ENCODE results near the gene FBXO31. TPM values are rescaled to one million over a fixed set of nuclear protein-coding genes. Genes with fewer than 3 reads are reported as not detected.

Gene FBXO31
- total and polyA plus RNA-seq, 10 of the 15 experiments (the other 5 are each of a cell fraction or from before 2014, with no cell fraction given), result 0.19 to 33.1 (median 10.3) TPM

DNA sequence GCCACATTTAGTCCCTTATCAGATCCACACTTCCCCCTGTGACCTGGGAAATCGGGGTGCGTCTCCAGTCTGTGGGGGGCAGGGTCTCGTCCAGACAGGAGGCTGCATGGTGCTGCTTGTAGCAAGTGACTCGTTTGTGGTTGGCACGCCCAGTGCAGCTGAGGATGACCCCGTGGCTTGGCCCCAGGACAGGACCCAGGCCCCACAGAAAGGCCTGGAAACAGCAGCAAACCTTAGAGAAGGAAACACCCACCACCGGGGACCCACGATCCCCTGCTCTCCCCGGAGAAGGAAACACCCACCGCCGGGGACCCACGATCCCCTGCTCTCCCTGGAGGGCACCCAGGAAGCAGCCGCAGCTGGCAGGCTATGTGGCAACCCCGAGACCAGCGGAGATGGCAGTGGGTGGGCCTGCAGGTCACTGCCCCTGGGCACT is 58.1 kb downstream of the FBXO31 start (continued):
- TF ChIP-seq, protein P1, sequence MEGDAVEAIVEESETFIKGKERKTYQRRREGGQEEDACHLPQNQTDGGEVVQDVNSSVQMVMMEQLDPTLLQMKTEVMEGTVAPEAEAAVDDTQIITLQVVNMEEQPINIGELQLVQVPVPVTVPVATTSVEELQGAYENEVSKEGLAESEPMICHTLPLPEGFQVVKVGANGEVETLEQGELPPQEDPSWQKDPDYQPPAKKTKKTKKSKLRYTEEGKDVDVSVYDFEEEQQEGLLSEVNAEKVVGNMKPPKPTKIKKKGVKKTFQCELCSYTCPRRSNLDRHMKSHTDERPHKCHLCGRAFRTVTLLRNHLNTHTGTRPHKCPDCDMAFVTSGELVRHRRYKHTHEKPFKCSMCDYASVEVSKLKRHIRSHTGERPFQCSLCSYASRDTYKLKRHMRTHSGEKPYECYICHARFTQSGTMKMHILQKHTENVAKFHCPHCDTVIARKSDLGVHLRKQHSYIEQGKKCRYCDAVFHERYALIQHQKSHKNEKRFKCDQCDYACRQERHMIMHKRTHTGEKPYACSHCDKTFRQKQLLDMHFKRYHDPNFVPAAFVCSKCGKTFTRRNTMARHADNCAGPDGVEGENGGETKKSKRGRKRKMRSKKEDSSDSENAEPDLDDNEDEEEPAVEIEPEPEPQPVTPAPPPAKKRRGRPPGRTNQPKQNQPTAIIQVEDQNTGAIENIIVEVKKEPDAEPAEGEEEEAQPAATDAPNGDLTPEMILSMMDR (IDR thresholded peaks at IDR 0.05 in 2 of 3, conservative IDR thresholded peaks at IDR 0.05 in 1 of 3; ENCODE audit: control insufficient read depth in 2 of 3, extremely low read depth in 1 of 3, insufficient read depth in 1 of 3, low read depth in 3 of 3, low read length in 3 of 3), result no peak
- TF ChIP-seq JUND (IDR thresholded peaks at IDR 0.05; ENCODE audit: low read depth, low read length), result no peak
- TF ChIP-seq CBX3 (IDR thresholded peaks at IDR 0.05; ENCODE audit: borderline replicate concordance, low read depth), result no peak
- TF ChIP-seq, protein P2, sequence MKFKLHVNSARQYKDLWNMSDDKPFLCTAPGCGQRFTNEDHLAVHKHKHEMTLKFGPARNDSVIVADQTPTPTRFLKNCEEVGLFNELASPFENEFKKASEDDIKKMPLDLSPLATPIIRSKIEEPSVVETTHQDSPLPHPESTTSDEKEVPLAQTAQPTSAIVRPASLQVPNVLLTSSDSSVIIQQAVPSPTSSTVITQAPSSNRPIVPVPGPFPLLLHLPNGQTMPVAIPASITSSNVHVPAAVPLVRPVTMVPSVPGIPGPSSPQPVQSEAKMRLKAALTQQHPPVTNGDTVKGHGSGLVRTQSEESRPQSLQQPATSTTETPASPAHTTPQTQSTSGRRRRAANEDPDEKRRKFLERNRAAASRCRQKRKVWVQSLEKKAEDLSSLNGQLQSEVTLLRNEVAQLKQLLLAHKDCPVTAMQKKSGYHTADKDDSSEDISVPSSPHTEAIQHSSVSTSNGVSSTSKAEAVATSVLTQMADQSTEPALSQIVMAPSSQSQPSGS (IDR thresholded peaks at IDR 0.05; ENCODE audit: low read length), result no peak
- TF ChIP-seq FOXM1 (IDR thresholded peaks at IDR 0.05; ENCODE audit: low read depth, low read length), result no peak
- TF ChIP-seq EED (IDR thresholded peaks at IDR 0.05; ENCODE audit: low read depth), result no peak
- TF ChIP-seq CHD1 (IDR thresholded peaks at IDR 0.05; ENCODE audit: low read depth, low read length), result no peak
- TF ChIP-seq, protein P3, sequence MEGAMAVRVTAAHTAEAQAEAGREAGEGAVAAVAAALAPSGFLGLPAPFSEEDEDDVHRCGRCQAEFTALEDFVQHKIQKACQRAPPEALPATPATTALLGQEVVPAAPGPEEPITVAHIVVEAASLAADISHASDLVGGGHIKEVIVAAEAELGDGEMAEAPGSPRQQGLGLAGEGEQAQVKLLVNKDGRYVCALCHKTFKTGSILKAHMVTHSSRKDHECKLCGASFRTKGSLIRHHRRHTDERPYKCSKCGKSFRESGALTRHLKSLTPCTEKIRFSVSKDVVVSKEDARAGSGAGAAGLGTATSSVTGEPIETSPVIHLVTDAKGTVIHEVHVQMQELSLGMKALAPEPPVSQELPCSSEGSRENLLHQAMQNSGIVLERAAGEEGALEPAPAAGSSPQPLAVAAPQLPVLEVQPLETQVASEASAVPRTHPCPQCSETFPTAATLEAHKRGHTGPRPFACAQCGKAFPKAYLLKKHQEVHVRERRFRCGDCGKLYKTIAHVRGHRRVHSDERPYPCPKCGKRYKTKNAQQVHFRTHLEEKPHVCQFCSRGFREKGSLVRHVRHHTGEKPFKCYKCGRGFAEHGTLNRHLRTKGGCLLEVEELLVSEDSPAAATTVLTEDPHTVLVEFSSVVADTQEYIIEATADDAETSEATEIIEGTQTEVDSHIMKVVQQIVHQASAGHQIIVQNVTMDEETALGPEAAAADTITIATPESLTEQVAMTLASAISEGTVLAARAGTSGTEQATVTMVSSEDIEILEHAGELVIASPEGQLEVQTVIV (IDR thresholded peaks at IDR 0.05; ENCODE audit: borderline replicate concordance, partially characterized antibody), result no peak
- TF ChIP-seq, protein P4, sequence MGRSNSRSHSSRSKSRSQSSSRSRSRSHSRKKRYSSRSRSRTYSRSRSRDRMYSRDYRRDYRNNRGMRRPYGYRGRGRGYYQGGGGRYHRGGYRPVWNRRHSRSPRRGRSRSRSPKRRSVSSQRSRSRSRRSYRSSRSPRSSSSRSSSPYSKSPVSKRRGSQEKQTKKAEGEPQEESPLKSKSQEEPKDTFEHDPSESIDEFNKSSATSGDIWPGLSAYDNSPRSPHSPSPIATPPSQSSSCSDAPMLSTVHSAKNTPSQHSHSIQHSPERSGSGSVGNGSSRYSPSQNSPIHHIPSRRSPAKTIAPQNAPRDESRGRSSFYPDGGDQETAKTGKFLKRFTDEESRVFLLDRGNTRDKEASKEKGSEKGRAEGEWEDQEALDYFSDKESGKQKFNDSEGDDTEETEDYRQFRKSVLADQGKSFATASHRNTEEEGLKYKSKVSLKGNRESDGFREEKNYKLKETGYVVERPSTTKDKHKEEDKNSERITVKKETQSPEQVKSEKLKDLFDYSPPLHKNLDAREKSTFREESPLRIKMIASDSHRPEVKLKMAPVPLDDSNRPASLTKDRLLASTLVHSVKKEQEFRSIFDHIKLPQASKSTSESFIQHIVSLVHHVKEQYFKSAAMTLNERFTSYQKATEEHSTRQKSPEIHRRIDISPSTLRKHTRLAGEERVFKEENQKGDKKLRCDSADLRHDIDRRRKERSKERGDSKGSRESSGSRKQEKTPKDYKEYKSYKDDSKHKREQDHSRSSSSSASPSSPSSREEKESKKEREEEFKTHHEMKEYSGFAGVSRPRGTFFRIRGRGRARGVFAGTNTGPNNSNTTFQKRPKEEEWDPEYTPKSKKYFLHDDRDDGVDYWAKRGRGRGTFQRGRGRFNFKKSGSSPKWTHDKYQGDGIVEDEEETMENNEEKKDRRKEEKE (IDR thresholded peaks at IDR 0.05), result no peak
- TF ChIP-seq, protein P5, sequence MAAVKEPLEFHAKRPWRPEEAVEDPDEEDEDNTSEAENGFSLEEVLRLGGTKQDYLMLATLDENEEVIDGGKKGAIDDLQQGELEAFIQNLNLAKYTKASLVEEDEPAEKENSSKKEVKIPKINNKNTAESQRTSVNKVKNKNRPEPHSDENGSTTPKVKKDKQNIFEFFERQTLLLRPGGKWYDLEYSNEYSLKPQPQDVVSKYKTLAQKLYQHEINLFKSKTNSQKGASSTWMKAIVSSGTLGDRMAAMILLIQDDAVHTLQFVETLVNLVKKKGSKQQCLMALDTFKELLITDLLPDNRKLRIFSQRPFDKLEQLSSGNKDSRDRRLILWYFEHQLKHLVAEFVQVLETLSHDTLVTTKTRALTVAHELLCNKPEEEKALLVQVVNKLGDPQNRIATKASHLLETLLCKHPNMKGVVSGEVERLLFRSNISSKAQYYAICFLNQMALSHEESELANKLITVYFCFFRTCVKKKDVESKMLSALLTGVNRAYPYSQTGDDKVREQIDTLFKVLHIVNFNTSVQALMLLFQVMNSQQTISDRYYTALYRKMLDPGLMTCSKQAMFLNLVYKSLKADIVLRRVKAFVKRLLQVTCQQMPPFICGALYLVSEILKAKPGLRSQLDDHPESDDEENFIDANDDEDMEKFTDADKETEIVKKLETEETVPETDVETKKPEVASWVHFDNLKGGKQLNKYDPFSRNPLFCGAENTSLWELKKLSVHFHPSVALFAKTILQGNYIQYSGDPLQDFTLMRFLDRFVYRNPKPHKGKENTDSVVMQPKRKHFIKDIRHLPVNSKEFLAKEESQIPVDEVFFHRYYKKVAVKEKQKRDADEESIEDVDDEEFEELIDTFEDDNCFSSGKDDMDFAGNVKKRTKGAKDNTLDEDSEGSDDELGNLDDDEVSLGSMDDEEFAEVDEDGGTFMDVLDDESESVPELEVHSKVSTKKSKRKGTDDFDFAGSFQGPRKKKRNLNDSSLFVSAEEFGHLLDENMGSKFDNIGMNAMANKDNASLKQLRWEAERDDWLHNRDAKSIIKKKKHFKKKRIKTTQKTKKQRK (IDR thresholded peaks at IDR 0.05; ENCODE audit: low read depth, low read length), result no peak
- TF ChIP-seq HCFC1 (IDR thresholded peaks at IDR 0.05; ENCODE audit: low read length), result no peak
